Neural cell (in vitro differentiated cells): ENCODE data around the gene LEP.

ENCODE experiments used
- EP300 ChIP-seq: fragments of 450-650 bp; conservative IDR thresholded peaks from 2 replicates; pipeline ENCODE4 v1.6.1; 2014; ENCODE audit warnings: antibody characterized with exemption, mild to moderate bottlenecking, moderate library complexity; ENCODE audit not compliant: poor library complexity, severe bottlenecking
- EZH2 ChIP-seq: fragments of 200-600, 300-800 bp; shearing (Covaris generic), sonication (generic); IDR thresholded peaks from 2 replicates; pipeline ENCODE4 v1.6.1; 2014; ENCODE audit warnings: antibody characterized with exemption, low read length, borderline replicate concordance, mild to moderate bottlenecking; ENCODE audit not compliant: insufficient read depth, poor library complexity, severe bottlenecking
- POLR2AphosphoS5 ChIP-seq: IDR thresholded peaks from 2 replicates; pipeline ENCODE4 v1.6.1; 2012
- RAD21 ChIP-seq: fragments of 450-650 bp; conservative IDR thresholded peaks from 2 replicates; pipeline ENCODE4 v1.6.1; 2014; ENCODE audit warnings: antibody characterized with exemption, mild to moderate bottlenecking, moderate library complexity
- TF ChIP-seq, protein P1 (sequence below): fragments of 450-650 bp; IDR thresholded peaks from 2 replicates; pipeline ENCODE4 v1.5.1; 2014; ENCODE audit warnings: antibody characterized with exemption, mild to moderate bottlenecking, moderate library complexity; ENCODE audit not compliant: poor library complexity, severe bottlenecking
- TF ChIP-seq, protein P2 (sequence below): IDR thresholded peaks from 2 replicates; pipeline ENCODE4 v1.6.1; 2012; ENCODE audit warnings: borderline replicate concordance

DNA sequence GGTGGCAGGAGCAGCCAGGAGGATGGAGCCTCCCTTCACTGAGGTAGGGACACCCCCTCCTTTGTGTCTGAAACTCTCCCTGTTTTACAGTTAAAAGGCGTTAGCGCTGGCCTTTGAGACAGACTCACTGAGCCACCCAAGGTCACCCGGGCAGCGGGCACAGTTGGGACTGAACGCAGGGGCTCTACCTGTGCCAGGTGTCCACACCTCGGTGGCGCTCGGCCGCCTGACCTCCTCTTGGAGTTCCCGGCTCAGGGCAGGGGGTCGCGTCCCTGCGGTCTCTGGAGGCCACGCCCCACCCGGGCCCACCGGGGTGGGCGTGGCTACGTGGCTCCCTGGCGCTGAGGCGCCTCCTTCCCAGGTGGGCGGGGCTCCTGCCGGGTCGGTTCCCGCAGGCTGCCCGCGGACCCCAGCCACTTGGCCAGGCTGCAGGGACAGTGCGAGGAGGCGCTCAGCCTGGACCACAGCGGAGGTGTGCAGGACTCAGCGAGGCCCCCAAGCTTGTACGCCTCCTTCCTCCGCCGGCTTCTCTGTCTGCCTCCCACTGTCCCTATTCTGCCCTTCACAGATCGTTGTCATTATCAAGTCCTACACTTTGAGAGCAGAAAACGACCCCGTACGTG lies 39.9 kb upstream of the LEP start:
- TF ChIP-seq, protein P1, sequence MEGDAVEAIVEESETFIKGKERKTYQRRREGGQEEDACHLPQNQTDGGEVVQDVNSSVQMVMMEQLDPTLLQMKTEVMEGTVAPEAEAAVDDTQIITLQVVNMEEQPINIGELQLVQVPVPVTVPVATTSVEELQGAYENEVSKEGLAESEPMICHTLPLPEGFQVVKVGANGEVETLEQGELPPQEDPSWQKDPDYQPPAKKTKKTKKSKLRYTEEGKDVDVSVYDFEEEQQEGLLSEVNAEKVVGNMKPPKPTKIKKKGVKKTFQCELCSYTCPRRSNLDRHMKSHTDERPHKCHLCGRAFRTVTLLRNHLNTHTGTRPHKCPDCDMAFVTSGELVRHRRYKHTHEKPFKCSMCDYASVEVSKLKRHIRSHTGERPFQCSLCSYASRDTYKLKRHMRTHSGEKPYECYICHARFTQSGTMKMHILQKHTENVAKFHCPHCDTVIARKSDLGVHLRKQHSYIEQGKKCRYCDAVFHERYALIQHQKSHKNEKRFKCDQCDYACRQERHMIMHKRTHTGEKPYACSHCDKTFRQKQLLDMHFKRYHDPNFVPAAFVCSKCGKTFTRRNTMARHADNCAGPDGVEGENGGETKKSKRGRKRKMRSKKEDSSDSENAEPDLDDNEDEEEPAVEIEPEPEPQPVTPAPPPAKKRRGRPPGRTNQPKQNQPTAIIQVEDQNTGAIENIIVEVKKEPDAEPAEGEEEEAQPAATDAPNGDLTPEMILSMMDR: no peak
- TF ChIP-seq EZH2 (no peak), EP300 (no peak), RAD21 (no peak), POLR2AphosphoS5 (no peak)
- TF ChIP-seq, protein P2, sequence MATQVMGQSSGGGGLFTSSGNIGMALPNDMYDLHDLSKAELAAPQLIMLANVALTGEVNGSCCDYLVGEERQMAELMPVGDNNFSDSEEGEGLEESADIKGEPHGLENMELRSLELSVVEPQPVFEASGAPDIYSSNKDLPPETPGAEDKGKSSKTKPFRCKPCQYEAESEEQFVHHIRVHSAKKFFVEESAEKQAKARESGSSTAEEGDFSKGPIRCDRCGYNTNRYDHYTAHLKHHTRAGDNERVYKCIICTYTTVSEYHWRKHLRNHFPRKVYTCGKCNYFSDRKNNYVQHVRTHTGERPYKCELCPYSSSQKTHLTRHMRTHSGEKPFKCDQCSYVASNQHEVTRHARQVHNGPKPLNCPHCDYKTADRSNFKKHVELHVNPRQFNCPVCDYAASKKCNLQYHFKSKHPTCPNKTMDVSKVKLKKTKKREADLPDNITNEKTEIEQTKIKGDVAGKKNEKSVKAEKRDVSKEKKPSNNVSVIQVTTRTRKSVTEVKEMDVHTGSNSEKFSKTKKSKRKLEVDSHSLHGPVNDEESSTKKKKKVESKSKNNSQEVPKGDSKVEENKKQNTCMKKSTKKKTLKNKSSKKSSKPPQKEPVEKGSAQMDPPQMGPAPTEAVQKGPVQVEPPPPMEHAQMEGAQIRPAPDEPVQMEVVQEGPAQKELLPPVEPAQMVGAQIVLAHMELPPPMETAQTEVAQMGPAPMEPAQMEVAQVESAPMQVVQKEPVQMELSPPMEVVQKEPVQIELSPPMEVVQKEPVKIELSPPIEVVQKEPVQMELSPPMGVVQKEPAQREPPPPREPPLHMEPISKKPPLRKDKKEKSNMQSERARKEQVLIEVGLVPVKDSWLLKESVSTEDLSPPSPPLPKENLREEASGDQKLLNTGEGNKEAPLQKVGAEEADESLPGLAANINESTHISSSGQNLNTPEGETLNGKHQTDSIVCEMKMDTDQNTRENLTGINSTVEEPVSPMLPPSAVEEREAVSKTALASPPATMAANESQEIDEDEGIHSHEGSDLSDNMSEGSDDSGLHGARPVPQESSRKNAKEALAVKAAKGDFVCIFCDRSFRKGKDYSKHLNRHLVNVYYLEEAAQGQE: no peak
